GM21360 (cell line): Measurements from ENCODE around the gene SLC43A3.

Experiments used
- ATAC-seq: cut with Tn5 transposase; IDR thresholded peaks from one replicate; pipeline ENCODE4 v1.9.1; 2021; ENCODE audit warnings: mild to moderate bottlenecking, moderate library complexity; ENCODE audit not compliant: unreplicated experiment

The SLC43A3 gene

GRCh38 chr11:57426929-57427726 lies at the start of gene SLC43A3:
SLC43A3 (minus strand) TSS chr11:57427121; CDS start chr11:57426172, 949 bp downstream.
- ATAC-seq, result peak; percentile 61

- peak; percentile 24 for ATAC-seq
Measured at GRCh38 chr11:57476047-57476756, 49.3 kb upstream of the SLC43A3 start.

- no peak for ATAC-seq
Measured at GRCh38 chr11:57475671-57476046, 48.7 kb upstream of the SLC43A3 start.

GRCh38 chr11:57475191-57475590 lies 48.3 kb upstream of the SLC43A3 start:
- no peak for ATAC-seq

- no peak for ATAC-seq
Measured at GRCh38 chr11:57474803-57475115, 47.8 kb upstream of the SLC43A3 start.

- ATAC-seq, result peak; percentile 46
Measured at GRCh38 chr11:57474017-57474802, 47.3 kb upstream of the SLC43A3 start.

- ATAC-seq, result no peak
Measured at GRCh38 chr11:57473285-57473841, 46.4 kb upstream of the SLC43A3 start.

- ATAC-seq, result no peak
Measured at GRCh38 chr11:57471496-57471895, 44.6 kb upstream of the SLC43A3 start.

- no peak for ATAC-seq
Measured at GRCh38 chr11:57469268-57469667, 42.3 kb upstream of the SLC43A3 start.

GRCh38 chr11:57468276-57468675 lies 41.4 kb upstream of the SLC43A3 start:
- ATAC-seq, result no peak

GRCh38 chr11:57467508-57468157 lies 40.7 kb upstream of the SLC43A3 start:
- ATAC-seq, result no peak

GRCh38 chr11:57466680-57467079 lies 39.8 kb upstream of the SLC43A3 start:
- no peak for ATAC-seq

GRCh38 chr11:57464539-57465181 lies 37.7 kb upstream of the SLC43A3 start:
- no peak for ATAC-seq

- ATAC-seq, result no peak
Measured at GRCh38 chr11:57463671-57464538, 37.0 kb upstream of the SLC43A3 start.

GRCh38 chr11:57462597-57462996 lies 35.7 kb upstream of the SLC43A3 start:
- ATAC-seq, result no peak

- ATAC-seq, result no peak
Measured at GRCh38 chr11:57461841-57462489, 35.0 kb upstream of the SLC43A3 start.

- ATAC-seq, result peak; percentile 8
Measured at GRCh38 chr11:57460758-57461749, 34.1 kb upstream of the SLC43A3 start.
